Measurements from ENCODE around the gene CTNNAL1. TPM values are rescaled to one million over a fixed set of nuclear protein-coding genes. Genes with fewer than 3 reads are reported as not detected.

CTNNAL1 gene
- total and polyA plus RNA-seq, 9 of the 15 experiments (the other 6 are each of a cell fraction or from before 2014, with no cell fraction given): 23.2 to 78.0 (median 46.7) TPM

DNA sequence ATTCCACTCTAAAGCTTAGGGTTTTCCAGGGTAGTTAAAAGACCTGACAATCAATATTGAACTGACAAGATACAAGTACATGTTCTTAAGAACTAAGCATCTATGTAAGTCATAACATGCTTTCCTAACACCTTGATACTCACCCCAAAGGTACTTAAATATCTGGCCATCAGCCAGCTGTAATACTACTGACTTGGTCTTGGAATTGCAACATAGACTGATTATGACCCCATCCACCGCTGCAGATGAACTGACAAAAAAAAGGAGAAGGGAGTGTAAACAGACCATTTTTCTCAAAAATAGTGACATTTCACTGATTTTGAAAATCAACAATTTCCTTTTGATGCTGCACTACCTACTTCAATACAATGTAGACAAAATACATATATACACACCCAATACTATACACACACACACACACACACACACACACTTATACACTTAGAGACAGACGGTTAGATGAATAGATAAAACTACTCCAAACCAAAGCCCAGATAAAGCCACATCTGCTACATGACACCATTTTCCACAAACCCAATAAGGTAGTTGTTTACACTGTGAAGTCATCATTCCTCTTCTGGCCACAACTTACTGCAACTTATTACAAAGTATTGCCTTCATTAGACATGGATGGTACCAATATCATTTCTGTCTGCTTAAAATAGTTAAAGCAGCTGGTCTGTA is 109.7 kb downstream of the CTNNAL1 start (continued):
- TF ChIP-seq ATF7 (IDR thresholded peaks at IDR 0.05): peak; percentile 94
- TF ChIP-seq SMARCC2 (IDR thresholded peaks at IDR 0.05; ENCODE audit: low read depth): peak; percentile 90; the same call in 1 of the 2 replicates
- TF ChIP-seq ZNF232 (CRISPR knock-in tag; IDR thresholded peaks at IDR 0.05): no peak
- no peak for TF ChIP-seq MXI1 (IDR thresholded peaks at IDR 0.05; ENCODE audit: low read depth, low read length)
- no peak for TF ChIP-seq CBX5 (IDR thresholded peaks at IDR 0.05; ENCODE audit: borderline replicate concordance, low read depth)
- no peak for TF ChIP-seq NR4A1 (CRISPR knock-in tag; IDR thresholded peaks at IDR 0.05)
- TF ChIP-seq NR4A1 (tag; IDR thresholded peaks at IDR 0.05): no peak
- TF ChIP-seq, protein P1, sequence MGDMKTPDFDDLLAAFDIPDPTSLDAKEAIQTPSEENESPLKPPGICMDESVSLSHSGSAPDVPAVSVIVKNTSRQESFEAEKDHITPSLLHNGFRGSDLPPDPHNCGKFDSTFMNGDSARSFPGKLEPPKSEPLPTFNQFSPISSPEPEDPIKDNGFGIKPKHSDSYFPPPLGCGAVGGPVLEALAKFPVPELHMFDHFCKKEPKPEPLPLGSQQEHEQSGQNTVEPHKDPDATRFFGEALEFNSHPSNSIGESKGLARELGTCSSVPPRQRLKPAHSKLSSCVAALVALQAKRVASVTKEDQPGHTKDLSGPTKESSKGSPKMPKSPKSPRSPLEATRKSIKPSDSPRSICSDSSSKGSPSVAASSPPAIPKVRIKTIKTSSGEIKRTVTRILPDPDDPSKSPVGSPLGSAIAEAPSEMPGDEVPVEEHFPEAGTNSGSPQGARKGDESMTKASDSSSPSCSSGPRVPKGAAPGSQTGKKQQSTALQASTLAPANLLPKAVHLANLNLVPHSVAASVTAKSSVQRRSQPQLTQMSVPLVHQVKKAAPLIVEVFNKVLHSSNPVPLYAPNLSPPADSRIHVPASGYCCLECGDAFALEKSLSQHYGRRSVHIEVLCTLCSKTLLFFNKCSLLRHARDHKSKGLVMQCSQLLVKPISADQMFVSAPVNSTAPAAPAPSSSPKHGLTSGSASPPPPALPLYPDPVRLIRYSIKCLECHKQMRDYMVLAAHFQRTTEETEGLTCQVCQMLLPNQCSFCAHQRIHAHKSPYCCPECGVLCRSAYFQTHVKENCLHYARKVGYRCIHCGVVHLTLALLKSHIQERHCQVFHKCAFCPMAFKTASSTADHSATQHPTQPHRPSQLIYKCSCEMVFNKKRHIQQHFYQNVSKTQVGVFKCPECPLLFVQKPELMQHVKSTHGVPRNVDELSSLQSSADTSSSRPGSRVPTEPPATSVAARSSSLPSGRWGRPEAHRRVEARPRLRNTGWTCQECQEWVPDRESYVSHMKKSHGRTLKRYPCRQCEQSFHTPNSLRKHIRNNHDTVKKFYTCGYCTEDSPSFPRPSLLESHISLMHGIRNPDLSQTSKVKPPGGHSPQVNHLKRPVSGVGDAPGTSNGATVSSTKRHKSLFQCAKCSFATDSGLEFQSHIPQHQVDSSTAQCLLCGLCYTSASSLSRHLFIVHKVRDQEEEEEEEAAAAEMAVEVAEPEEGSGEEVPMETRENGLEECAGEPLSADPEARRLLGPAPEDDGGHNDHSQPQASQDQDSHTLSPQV (IDR thresholded peaks at IDR 0.05): no peak
- TF ChIP-seq, protein P2, sequence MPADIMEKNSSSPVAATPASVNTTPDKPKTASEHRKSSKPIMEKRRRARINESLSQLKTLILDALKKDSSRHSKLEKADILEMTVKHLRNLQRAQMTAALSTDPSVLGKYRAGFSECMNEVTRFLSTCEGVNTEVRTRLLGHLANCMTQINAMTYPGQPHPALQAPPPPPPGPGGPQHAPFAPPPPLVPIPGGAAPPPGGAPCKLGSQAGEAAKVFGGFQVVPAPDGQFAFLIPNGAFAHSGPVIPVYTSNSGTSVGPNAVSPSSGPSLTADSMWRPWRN (IDR thresholded peaks at IDR 0.05; ENCODE audit: low read depth): peak; percentile 80
- TF ChIP-seq, protein P3, sequence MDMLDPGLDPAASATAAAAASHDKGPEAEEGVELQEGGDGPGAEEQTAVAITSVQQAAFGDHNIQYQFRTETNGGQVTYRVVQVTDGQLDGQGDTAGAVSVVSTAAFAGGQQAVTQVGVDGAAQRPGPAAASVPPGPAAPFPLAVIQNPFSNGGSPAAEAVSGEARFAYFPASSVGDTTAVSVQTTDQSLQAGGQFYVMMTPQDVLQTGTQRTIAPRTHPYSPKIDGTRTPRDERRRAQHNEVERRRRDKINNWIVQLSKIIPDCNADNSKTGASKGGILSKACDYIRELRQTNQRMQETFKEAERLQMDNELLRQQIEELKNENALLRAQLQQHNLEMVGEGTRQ (CRISPR knock-in tag; IDR thresholded peaks at IDR 0.05): no peak
- no peak for TF ChIP-seq ZNF785 (CRISPR knock-in tag; IDR thresholded peaks at IDR 0.05)
- no peak for TF ChIP-seq STAT5B (CRISPR knock-in tag; IDR thresholded peaks at IDR 0.05)
- TF ChIP-seq TCF7L2 (IDR thresholded peaks at IDR 0.05; ENCODE audit: low read depth, low read length): no peak
- no peak for TF ChIP-seq NR3C1 (CRISPR knock-in tag; IDR thresholded peaks at IDR 0.05)
- TF ChIP-seq, protein P4, sequence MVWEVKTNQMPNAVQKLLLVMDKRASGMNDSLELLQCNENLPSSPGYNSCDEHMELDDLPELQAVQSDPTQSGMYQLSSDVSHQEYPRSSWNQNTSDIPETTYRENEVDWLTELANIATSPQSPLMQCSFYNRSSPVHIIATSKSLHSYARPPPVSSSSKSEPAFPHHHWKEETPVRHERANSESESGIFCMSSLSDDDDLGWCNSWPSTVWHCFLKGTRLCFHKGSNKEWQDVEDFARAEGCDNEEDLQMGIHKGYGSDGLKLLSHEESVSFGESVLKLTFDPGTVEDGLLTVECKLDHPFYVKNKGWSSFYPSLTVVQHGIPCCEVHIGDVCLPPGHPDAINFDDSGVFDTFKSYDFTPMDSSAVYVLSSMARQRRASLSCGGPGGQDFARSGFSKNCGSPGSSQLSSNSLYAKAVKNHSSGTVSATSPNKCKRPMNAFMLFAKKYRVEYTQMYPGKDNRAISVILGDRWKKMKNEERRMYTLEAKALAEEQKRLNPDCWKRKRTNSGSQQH (CRISPR knock-in tag; IDR thresholded peaks at IDR 0.05): no peak
- peak; percentile 41; the same call in 1 of the 2 replicates for TF ChIP-seq HLTF (IDR thresholded peaks at IDR 0.05)
- TF ChIP-seq KLF10 (CRISPR knock-in tag; IDR thresholded peaks at IDR 0.05): no peak
- peak; percentile 84 for TF ChIP-seq CEBPB (tag; IDR thresholded peaks at IDR 0.05)
- no peak for TF ChIP-seq ZFX (CRISPR knock-in tag; IDR thresholded peaks at IDR 0.05)
- TF ChIP-seq HDAC2 (IDR thresholded peaks at IDR 0.05): no peak; the same call in 1 of the 2 replicates
- no peak for TF ChIP-seq ZNF79 (CRISPR knock-in tag; IDR thresholded peaks at IDR 0.05; ENCODE audit: low read depth)
- TF ChIP-seq HSF4 (CRISPR knock-in tag; IDR thresholded peaks at IDR 0.05; ENCODE audit: borderline replicate concordance): no peak
